K562 (cell line): ENCODE results near the gene FAM83G.

Experiments used
- TCF7L2 ChIP-seq: fragments of 150-350 bp; IDR thresholded peaks from 2 replicates; pipeline ENCODE4 v1.6.1; 2016; ENCODE audit warnings: low read depth, mild to moderate bottlenecking, low read length, moderate library complexity
- TF ChIP-seq, protein P1 (sequence below), 3 experiments: IDR thresholded peaks in 2 of 3; conservative IDR thresholded peaks in 1 of 3; 2 replicates each; pipeline ENCODE4 v1.5.1; 2011 to 2012; ENCODE audit warnings: low read length in 3 of 3, mild to moderate bottlenecking in 3 of 3, control low read depth in 2 of 3, improper control_type of control experiment in 1 of 3, inconsistent platforms in 1 of 3, low read depth in 1 of 3, mixed read lengths in 1 of 3, moderate library complexity in 1 of 3; ENCODE audit not compliant: insufficient read depth in 2 of 3

GRCh38 chr17:18963126-18964017, 41.2 kb downstream of the FAM83G start:
- TF ChIP-seq TCF7L2, result no peak
- TF ChIP-seq, protein P1, sequence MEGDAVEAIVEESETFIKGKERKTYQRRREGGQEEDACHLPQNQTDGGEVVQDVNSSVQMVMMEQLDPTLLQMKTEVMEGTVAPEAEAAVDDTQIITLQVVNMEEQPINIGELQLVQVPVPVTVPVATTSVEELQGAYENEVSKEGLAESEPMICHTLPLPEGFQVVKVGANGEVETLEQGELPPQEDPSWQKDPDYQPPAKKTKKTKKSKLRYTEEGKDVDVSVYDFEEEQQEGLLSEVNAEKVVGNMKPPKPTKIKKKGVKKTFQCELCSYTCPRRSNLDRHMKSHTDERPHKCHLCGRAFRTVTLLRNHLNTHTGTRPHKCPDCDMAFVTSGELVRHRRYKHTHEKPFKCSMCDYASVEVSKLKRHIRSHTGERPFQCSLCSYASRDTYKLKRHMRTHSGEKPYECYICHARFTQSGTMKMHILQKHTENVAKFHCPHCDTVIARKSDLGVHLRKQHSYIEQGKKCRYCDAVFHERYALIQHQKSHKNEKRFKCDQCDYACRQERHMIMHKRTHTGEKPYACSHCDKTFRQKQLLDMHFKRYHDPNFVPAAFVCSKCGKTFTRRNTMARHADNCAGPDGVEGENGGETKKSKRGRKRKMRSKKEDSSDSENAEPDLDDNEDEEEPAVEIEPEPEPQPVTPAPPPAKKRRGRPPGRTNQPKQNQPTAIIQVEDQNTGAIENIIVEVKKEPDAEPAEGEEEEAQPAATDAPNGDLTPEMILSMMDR (IDR thresholded peaks at IDR 0.05 in 2 of 3, conservative IDR thresholded peaks at IDR 0.05 in 1 of 3; ENCODE audit: insufficient read depth in 2 of 3, low read depth in 1 of 3, low read length in 3 of 3), result no peak
